SK-N-SH (cell line): ENCODE results near the gene P3H3.

Source experiments
- CTCF ChIP-seq: fragments of 200-600 bp; sonication (generic); IDR thresholded peaks from 2 replicates; pipeline ENCODE4 v1.6.1; 2017; ENCODE audit warnings: antibody characterized with exemption, mild to moderate bottlenecking, moderate library complexity
- EZH2phosphoT487 ChIP-seq: fragments of 200-600 bp; sonication (generic); IDR thresholded peaks from 2 replicates; pipeline ENCODE4 v1.6.1; 2017; ENCODE audit warnings: low read depth, mixed run types, mild to moderate bottlenecking, antibody characterized with exemption, moderate library complexity, borderline replicate concordance
- GABPA ChIP-seq: IDR thresholded peaks from 2 replicates; pipeline ENCODE4 v1.4.0; 2012; ENCODE audit warnings: low read depth, mild to moderate bottlenecking
- NRF1 ChIP-seq: IDR thresholded peaks from 2 replicates; pipeline ENCODE4 v1.6.1; 2012; ENCODE audit warnings: low read depth, mild to moderate bottlenecking, low read length
- POLR2AphosphoS5 ChIP-seq: IDR thresholded peaks from 2 replicates; pipeline ENCODE4 v1.6.1; 2012; ENCODE audit warnings: low read depth, low read length
- RFX5 ChIP-seq: IDR thresholded peaks from 2 replicates; pipeline ENCODE4 v1.6.1; 2012; ENCODE audit warnings: mild to moderate bottlenecking, improper control_type of control experiment, low read length
- USF1 ChIP-seq: IDR thresholded peaks from 2 replicates; pipeline ENCODE4 v1.4.0; 2012; ENCODE audit warnings: low read depth, borderline replicate concordance
- TF ChIP-seq, protein P1 (sequence below): fragments of 150-350 bp; IDR thresholded peaks from 2 replicates; pipeline ENCODE4 v1.6.1; 2017; ENCODE audit warnings: antibody characterized with exemption, low read length, low read depth, borderline replicate concordance
- TF ChIP-seq, protein P2 (sequence below): IDR thresholded peaks from 2 replicates; pipeline ENCODE4 v1.4.0; 2012; ENCODE audit warnings: low read depth, borderline replicate concordance

DNA sequence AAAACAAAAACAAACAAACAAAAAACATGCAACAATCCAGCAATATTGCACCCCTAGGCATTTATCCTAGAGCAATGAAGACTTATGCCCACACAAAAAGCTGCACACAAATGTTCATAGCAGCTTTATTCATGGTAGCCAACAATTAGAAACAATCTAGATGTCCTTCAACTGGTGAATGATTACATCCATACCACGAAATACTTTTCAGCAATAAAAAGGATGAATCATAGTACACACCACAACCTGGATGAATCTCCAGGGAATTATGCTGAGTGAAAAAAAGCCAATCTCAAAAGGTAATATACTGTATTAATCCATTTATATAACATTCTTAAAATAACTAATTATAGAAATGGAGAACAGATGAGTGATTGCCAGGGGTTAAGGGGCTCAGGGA, 21.0 kb upstream of the P3H3 start:
- TF ChIP-seq CTCF (no peak), USF1 (no peak), RFX5 (no peak), EZH2phosphoT487 (no peak), GABPA (no peak), POLR2AphosphoS5 (no peak), NRF1 (no peak)
- TF ChIP-seq, protein P1, sequence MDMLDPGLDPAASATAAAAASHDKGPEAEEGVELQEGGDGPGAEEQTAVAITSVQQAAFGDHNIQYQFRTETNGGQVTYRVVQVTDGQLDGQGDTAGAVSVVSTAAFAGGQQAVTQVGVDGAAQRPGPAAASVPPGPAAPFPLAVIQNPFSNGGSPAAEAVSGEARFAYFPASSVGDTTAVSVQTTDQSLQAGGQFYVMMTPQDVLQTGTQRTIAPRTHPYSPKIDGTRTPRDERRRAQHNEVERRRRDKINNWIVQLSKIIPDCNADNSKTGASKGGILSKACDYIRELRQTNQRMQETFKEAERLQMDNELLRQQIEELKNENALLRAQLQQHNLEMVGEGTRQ, result no peak
- TF ChIP-seq, protein P2, sequence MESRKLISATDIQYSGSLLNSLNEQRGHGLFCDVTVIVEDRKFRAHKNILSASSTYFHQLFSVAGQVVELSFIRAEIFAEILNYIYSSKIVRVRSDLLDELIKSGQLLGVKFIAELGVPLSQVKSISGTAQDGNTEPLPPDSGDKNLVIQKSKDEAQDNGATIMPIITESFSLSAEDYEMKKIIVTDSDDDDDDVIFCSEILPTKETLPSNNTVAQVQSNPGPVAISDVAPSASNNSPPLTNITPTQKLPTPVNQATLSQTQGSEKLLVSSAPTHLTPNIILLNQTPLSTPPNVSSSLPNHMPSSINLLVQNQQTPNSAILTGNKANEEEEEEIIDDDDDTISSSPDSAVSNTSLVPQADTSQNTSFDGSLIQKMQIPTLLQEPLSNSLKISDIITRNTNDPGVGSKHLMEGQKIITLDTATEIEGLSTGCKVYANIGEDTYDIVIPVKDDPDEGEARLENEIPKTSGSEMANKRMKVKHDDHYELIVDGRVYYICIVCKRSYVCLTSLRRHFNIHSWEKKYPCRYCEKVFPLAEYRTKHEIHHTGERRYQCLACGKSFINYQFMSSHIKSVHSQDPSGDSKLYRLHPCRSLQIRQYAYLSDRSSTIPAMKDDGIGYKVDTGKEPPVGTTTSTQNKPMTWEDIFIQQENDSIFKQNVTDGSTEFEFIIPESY, result no peak
